ENCODE measurements around the gene HAND1. TPM values are rescaled to one million over a fixed set of nuclear protein-coding genes. Genes with fewer than 3 reads are reported as not detected.

The HAND1 gene
- total and polyA plus RNA-seq, 7 experiments from 2014 or later: not detected

DNA sequence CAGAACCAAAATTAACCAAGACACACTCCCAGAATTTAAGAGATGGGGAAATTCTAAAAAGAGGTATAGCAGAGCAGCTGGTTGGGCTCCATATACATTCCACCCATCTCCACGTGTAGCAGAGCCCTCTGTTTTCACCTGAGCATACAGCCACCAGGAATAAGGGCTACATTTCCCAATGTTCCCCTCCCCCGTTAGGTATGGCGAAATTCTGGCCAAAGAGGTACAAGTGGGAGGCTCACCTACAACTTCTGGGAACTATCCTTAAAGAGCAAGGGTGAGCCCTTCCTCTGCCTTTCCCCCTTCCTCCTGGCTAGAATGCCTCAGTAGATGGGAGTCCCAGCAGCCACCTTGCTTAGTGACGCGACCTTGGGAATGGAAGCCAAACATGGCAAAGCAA is 37.5 kb downstream of the HAND1 start:
- intact Hi-C loops (cut with micrococcal nuclease): no loop called here
- Mint-ChIP-seq H3K27ac (no peak overlapping the region), H3K9me3 (peaks cover 0 to 2% (median 0%) of the 10 kb centered on the region in 11 donors), H3K4me3 (no peak overlapping the region), H3K36me3 (peaks cover 28 to 58% (median 48%) of the 10 kb centered on the region in 5 donors), H3K4me1 (peaks cover 17 to 36% (median 26%) of the 10 kb centered on the region in 7 donors), H3K27me3 (no peaks in the 10 kb centered on the region)
- DNase-seq: no peak
- POLR2A ChIA-PET: no interaction called here
- Histone ChIP-seq H3K4me3 (ENCODE audit: low read length) (no peak overlapping the region), H3K27me3 (ENCODE audit: control insufficient read depth in 2 of 2, insufficient read depth in 2 of 2, low read length in 2 of 2) (no peaks in the 10 kb centered on the region), H3K9me3 (ENCODE audit: control insufficient read depth in 2 of 3, low read length in 3 of 3) (no peaks in the 10 kb centered on the region), H3K27ac (ENCODE audit: low read depth, low read length) (no peak overlapping the region), H3K4me1 (ENCODE audit: control insufficient read depth in 2 of 2, insufficient read depth in 2 of 2, low read length in 2 of 2) (peaks cover 0 to 8% of the 10 kb centered on the region in 2 donors), H3K36me3 (ENCODE audit: control insufficient read depth in 2 of 3, insufficient read depth in 3 of 3, low read length in 3 of 3) (peaks cover 3 to 57% (median 5%) of the 10 kb centered on the region in 3 experiments)
- no peak for ATAC-seq
- CTCF ChIA-PET: no interaction called here

DNA sequence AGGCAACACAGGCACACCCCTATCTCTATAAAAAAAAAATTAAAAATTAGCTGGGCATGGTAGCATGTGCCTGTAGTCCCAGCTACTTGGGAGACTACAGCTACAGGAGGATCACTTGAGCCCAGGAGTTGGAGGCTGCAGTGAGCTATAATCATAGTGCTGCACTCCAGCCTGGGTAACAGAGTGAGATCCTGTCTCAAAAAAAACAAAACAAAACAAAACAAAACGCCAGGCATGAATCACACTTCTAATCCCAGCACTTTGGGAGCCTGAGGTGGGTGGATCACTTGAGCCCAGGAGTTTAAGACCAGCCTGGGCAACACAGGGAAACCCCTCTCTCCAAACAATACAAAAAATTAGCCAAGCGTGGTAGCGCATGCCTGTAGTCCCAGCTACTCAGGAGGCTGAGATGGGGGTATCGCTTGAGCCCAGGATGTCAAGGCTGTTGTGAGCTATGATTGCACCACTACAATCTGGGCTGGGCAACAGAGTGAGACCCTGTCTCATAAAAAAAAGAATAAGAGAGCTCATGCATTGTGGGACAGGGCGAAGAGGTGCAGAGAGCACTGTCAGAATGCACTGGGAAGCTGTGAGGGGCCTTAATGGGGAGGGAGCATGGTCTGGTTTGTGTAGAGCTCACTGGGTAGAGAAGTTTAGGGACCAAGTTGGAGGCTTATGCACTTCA is 40.6 kb downstream of the HAND1 start:
- ChIA-PET CTCF (interaction anchor here (1.1 kb wide), 1 partner anchor 10 kb away, joined by 3 read pairs; no protein-coding TSS in a partner anchor), POLR2A (no interaction called here)
- H3K27ac ChIP-seq (ENCODE audit: low read depth, low read length): no peak overlapping the region
- H3K36me3 ChIP-seq (ENCODE audit: control insufficient read depth in 2 of 3, insufficient read depth in 3 of 3, low read length in 3 of 3): peaks cover 3 to 59% (median 5%) of the 10 kb centered on the region in 3 experiments
- no peak for DNase-seq
- no peak overlapping the region for H3K4me3 ChIP-seq (ENCODE audit: low read length)
- peaks cover 0 to 2% (median 0%) of the 10 kb centered on the region in 11 donors for H3K9me3 Mint-ChIP-seq
- H3K27ac Mint-ChIP-seq: peak overlapping the region in 1 of 9 donors; percentile 32
- H3K27me3 Mint-ChIP-seq: no peaks in the 10 kb centered on the region
- H3K9me3 ChIP-seq (ENCODE audit: control insufficient read depth in 2 of 3, low read length in 3 of 3): no peaks in the 10 kb centered on the region
- peaks cover 3 to 14% (median 7%) of the 10 kb centered on the region in 7 donors for H3K4me1 Mint-ChIP-seq
- H3K36me3 Mint-ChIP-seq: peaks cover 26 to 76% (median 53%) of the 10 kb centered on the region in 5 donors
- intact Hi-C loops (cut with micrococcal nuclease): no loop called here
- H3K27me3 ChIP-seq (ENCODE audit: control insufficient read depth in 2 of 2, insufficient read depth in 2 of 2, low read length in 2 of 2): no peaks in the 10 kb centered on the region
- no peaks in the 10 kb centered on the region for H3K4me1 ChIP-seq (ENCODE audit: control insufficient read depth in 2 of 2, insufficient read depth in 2 of 2, low read length in 2 of 2)
- H3K4me3 Mint-ChIP-seq: no peak overlapping the region
- ATAC-seq: no peak

DNA sequence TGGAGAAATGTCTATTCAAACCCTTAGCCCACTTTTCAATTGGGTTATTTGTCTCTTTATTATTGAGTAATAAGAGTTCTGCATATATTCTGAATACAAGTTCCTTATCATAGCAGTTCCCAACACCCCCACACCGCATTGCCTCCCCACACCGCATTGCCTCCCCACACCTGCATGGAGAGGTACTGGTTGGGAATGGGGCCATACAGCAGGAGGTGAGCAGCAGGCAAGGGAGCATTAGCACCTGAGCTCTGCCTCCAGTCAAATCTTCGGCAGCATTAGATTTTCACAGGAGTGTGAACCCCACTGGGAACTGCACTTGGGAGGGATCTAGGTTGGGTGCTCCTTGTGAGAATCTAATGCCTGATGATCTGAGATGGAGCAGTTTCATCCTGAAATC is 42.8 kb downstream of the HAND1 start:
- intact Hi-C loops (cut with micrococcal nuclease): no loop called here
- no peak overlapping the region for H3K4me3 Mint-ChIP-seq
- peaks cover 16 to 63% (median 35%) of the 10 kb centered on the region in 5 donors for H3K36me3 Mint-ChIP-seq
- ChIA-PET POLR2A (no interaction called here), CTCF (no interaction called here)
- Histone ChIP-seq H3K4me1 (ENCODE audit: control insufficient read depth in 2 of 2, insufficient read depth in 2 of 2, low read length in 2 of 2) (no peaks in the 10 kb centered on the region), H3K4me3 (ENCODE audit: low read length) (no peak overlapping the region), H3K27ac (ENCODE audit: low read depth, low read length) (no peak overlapping the region), H3K27me3 (ENCODE audit: control insufficient read depth in 2 of 2, insufficient read depth in 2 of 2, low read length in 2 of 2) (no peaks in the 10 kb centered on the region), H3K36me3 (ENCODE audit: control insufficient read depth in 2 of 3, insufficient read depth in 3 of 3, low read length in 3 of 3) (peaks cover 0 to 39% (median 3%) of the 10 kb centered on the region in 3 experiments), H3K9me3 (ENCODE audit: control insufficient read depth in 2 of 3, low read length in 3 of 3) (no peaks in the 10 kb centered on the region)
- H3K9me3 Mint-ChIP-seq: peaks cover 0 to 2% (median 0%) of the 10 kb centered on the region in 11 donors
- peaks cover 0 to 5% (median 4%) of the 10 kb centered on the region in 7 donors for H3K4me1 Mint-ChIP-seq
- no peaks in the 10 kb centered on the region for H3K27me3 Mint-ChIP-seq
- DNase-seq (no peak), ATAC-seq (no peak)
- no peak overlapping the region for H3K27ac Mint-ChIP-seq

DNA sequence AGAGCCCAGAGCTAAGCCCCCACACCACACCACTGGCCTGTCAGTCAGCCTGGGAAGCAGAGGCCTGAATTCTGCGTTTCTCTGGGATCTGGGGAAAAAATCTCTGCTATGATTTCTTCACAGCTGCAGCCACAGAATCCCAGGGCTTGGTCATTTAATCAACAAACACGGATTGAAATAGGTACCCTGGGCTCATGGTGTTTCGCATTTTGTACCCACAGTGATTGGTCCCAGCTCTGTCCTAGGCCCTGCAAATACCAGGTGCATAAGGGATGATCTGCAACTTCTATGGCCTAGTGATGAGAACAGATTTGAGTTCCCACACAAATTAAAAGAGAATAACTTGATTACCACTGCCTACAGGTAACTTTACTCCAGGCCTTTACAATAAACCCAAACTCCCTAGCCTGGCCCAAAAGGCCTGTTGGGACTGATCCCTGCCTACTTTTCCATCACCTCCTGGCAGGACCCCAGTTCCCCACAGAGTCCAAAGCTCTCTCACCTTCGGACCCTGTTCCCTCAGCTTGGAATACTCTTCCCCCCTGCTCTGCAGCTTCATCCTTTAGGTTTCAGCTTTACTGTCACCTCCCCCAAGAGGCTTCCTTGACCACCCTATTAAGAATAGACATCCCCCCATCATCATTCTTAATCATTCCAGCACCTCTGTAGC is 46.9 kb downstream of the HAND1 start:
- peaks cover 3 to 45% (median 31%) of the 10 kb centered on the region in 5 donors for H3K36me3 Mint-ChIP-seq
- H3K27ac Mint-ChIP-seq: peak overlapping the region in 1 of 9 donors; percentile 89
- no peaks in the 10 kb centered on the region for H3K27me3 Mint-ChIP-seq
- no peaks in the 10 kb centered on the region for H3K9me3 ChIP-seq (ENCODE audit: control insufficient read depth in 2 of 3, low read length in 3 of 3)
- H3K27ac ChIP-seq (ENCODE audit: low read depth, low read length): no peak overlapping the region
- H3K36me3 ChIP-seq (ENCODE audit: control insufficient read depth in 2 of 3, insufficient read depth in 3 of 3, low read length in 3 of 3): peaks cover 0 to 11% (median 0%) of the 10 kb centered on the region in 3 experiments
- no peaks in the 10 kb centered on the region for H3K27me3 ChIP-seq (ENCODE audit: control insufficient read depth in 2 of 2, insufficient read depth in 2 of 2, low read length in 2 of 2)
- ATAC-seq: no peak
- ChIA-PET POLR2A (no interaction called here), CTCF (no interaction called here)
- DNase-seq: no peak
- intact Hi-C loops (cut with micrococcal nuclease): no loop called here
- H3K4me3 ChIP-seq (ENCODE audit: low read length): no peak overlapping the region
- no peaks in the 10 kb centered on the region for H3K4me1 ChIP-seq (ENCODE audit: control insufficient read depth in 2 of 2, insufficient read depth in 2 of 2, low read length in 2 of 2)
- no peak overlapping the region for H3K4me3 Mint-ChIP-seq
- H3K9me3 Mint-ChIP-seq: peaks cover 0 to 4% (median 0%) of the 10 kb centered on the region in 11 donors
- peaks cover 4 to 10% (median 5%) of the 10 kb centered on the region in 7 donors for H3K4me1 Mint-ChIP-seq

DNA sequence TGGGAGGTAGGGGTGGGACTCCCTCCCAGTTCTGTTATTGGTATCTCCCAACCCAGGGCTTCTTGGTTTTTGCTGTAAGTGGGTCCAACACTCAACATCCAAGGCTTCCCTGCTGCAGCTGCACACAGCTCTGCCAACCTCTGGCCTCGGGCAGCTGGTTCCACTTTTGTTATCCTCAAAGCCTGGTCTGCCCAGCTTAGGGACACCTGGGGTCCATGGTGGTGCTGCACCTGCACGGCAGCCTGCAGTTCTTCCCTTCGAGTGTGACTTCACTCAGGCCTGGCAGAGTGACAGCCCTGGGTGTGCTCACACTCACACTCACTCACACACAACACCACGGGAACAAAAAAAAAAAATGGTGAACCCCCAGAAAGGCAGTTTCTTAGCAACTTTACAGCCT is 47.6 kb downstream of the HAND1 start:
- peaks cover 0 to 5% (median 0%) of the 10 kb centered on the region in 3 experiments for H3K36me3 ChIP-seq (ENCODE audit: control insufficient read depth in 2 of 3, insufficient read depth in 3 of 3, low read length in 3 of 3)
- H3K4me1 ChIP-seq (ENCODE audit: control insufficient read depth in 2 of 2, insufficient read depth in 2 of 2, low read length in 2 of 2): no peaks in the 10 kb centered on the region
- no peak for ATAC-seq
- Mint-ChIP-seq H3K27me3 (no peaks in the 10 kb centered on the region), H3K27ac (no peak overlapping the region), H3K36me3 (peaks cover 3 to 40% (median 26%) of the 10 kb centered on the region in 5 donors), H3K4me3 (no peak overlapping the region), H3K9me3 (peaks cover 0 to 4% (median 0%) of the 10 kb centered on the region in 11 donors), H3K4me1 (peaks cover 4 to 10% (median 5%) of the 10 kb centered on the region in 7 donors)
- no peaks in the 10 kb centered on the region for H3K9me3 ChIP-seq (ENCODE audit: control insufficient read depth in 2 of 3, low read length in 3 of 3)
- ChIA-PET POLR2A (no interaction called here), CTCF (no interaction called here)
- no peaks in the 10 kb centered on the region for H3K27me3 ChIP-seq (ENCODE audit: control insufficient read depth in 2 of 2, insufficient read depth in 2 of 2, low read length in 2 of 2)
- intact Hi-C loops (cut with micrococcal nuclease): no loop called here
- no peak overlapping the region for H3K4me3 ChIP-seq (ENCODE audit: low read length)
- DNase-seq: no peak
- no peak overlapping the region for H3K27ac ChIP-seq (ENCODE audit: low read depth, low read length)

DNA sequence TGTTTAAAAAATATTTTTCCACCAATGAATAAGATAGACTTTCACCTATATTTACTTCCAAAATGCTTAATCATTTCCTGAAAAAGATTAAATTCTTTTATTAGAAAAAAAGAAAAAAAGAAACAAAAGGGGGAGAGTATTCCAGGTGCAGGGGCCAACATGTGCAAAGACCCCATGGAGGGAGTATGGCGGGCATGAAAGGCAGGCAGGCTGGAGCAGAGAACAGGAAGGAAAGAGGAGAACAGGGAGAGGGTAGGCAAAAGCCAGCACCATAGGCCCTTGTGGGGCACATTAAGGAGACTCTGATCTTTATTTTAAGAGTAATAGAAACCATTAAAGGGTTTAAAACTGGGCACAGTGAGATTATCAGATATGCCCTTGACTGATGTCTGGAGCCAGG is 48.7 kb downstream of the HAND1 start:
- Mint-ChIP-seq H3K27me3 (no peaks in the 10 kb centered on the region), H3K27ac (peak overlapping the region in 2 of 9 donors; percentile 15 to 48), H3K9me3 (peaks cover 0 to 4% (median 0%) of the 10 kb centered on the region in 11 donors), H3K4me3 (no peak overlapping the region), H3K36me3 (peaks cover 3 to 37% (median 26%) of the 10 kb centered on the region in 5 donors), H3K4me1 (peaks cover 5 to 14% (median 8%) of the 10 kb centered on the region in 7 donors)
- ChIA-PET POLR2A (no interaction called here), CTCF (no interaction called here)
- H3K27ac ChIP-seq (ENCODE audit: low read depth, low read length): no peak overlapping the region
- H3K36me3 ChIP-seq (ENCODE audit: control insufficient read depth in 2 of 3, insufficient read depth in 3 of 3, low read length in 3 of 3): no peaks in the 10 kb centered on the region
- no peaks in the 10 kb centered on the region for H3K9me3 ChIP-seq (ENCODE audit: control insufficient read depth in 2 of 3, low read length in 3 of 3)
- no peak overlapping the region for H3K4me3 ChIP-seq (ENCODE audit: low read length)
- intact Hi-C loops (cut with micrococcal nuclease): no loop called here
- H3K27me3 ChIP-seq (ENCODE audit: control insufficient read depth in 2 of 2, insufficient read depth in 2 of 2, low read length in 2 of 2): no peaks in the 10 kb centered on the region
- DNase-seq (no peak), ATAC-seq (no peak)
- no peaks in the 10 kb centered on the region for H3K4me1 ChIP-seq (ENCODE audit: control insufficient read depth in 2 of 2, insufficient read depth in 2 of 2, low read length in 2 of 2)
